ENCODE data around the gene TNFRSF21. TPM values are rescaled to one million over a fixed set of nuclear protein-coding genes. Genes with fewer than 3 reads are reported as not detected.

Gene TNFRSF21
- total RNA-seq, 2 experiments from 2014 or later: 0.16 to 0.23 TPM

GRCh38 chr6:47256361-47256760 lies 53.3 kb downstream of the TNFRSF21 start:
- Mint-ChIP-seq H3K36me3 (ENCODE audit: low read depth) (no peaks in the 10 kb centered on the region), H3K4me1 (ENCODE audit: low read depth) (no peaks in the 10 kb centered on the region), H3K4me3 (no peak overlapping the region), H3K27ac (no peak overlapping the region), H3K9me3 (ENCODE audit: insufficient read depth) (no peaks in the 10 kb centered on the region), H3K27me3 (ENCODE audit: low read depth) (no peaks in the 10 kb centered on the region)
- no peak for ATAC-seq
- ChIA-PET CTCF (no interaction called here), POLR2A (no interaction called here)
- DNase-seq: no peak

GRCh38 chr6:47254906-47255305 lies 54.8 kb downstream of the TNFRSF21 start:
- no peaks in the 10 kb centered on the region for H3K36me3 Mint-ChIP-seq (ENCODE audit: low read depth)
- ChIA-PET CTCF (no interaction called here), POLR2A (no interaction called here)
- no peaks in the 10 kb centered on the region for H3K4me1 Mint-ChIP-seq (ENCODE audit: low read depth)
- no peak for ATAC-seq
- H3K9me3 Mint-ChIP-seq (ENCODE audit: insufficient read depth): no peaks in the 10 kb centered on the region
- H3K27me3 Mint-ChIP-seq (ENCODE audit: low read depth): no peaks in the 10 kb centered on the region
- DNase-seq: no peak
- H3K4me3 Mint-ChIP-seq: no peak overlapping the region
- H3K27ac Mint-ChIP-seq: no peak overlapping the region

GRCh38 chr6:47254051-47254450 lies 55.7 kb downstream of the TNFRSF21 start:
- Mint-ChIP-seq H3K9me3 (ENCODE audit: insufficient read depth) (no peaks in the 10 kb centered on the region), H3K36me3 (ENCODE audit: low read depth) (no peaks in the 10 kb centered on the region), H3K27ac (no peak overlapping the region), H3K4me3 (no peak overlapping the region), H3K4me1 (ENCODE audit: low read depth) (no peaks in the 10 kb centered on the region), H3K27me3 (ENCODE audit: low read depth) (no peaks in the 10 kb centered on the region)
- ChIA-PET POLR2A (no interaction called here), CTCF (interaction anchor here (1.9 kb wide), 1 partner anchor 156 kb away, joined by 6 read pairs; no protein-coding TSS in a partner anchor)
- DNase-seq: no peak
- ATAC-seq: no peak

- Mint-ChIP-seq H3K27ac (no peak overlapping the region), H3K4me1 (ENCODE audit: low read depth) (no peaks in the 10 kb centered on the region), H3K4me3 (no peak overlapping the region), H3K27me3 (ENCODE audit: low read depth) (no peaks in the 10 kb centered on the region), H3K9me3 (ENCODE audit: insufficient read depth) (no peaks in the 10 kb centered on the region), H3K36me3 (ENCODE audit: low read depth) (no peaks in the 10 kb centered on the region)
- ATAC-seq (no peak), DNase-seq (no peak)
- CTCF ChIA-PET: interaction anchor here (1.9 kb wide), 1 partner anchor 155 kb away, joined by 6 read pairs; no protein-coding TSS in a partner anchor
- POLR2A ChIA-PET: no interaction called here
Observed at GRCh38 chr6:47253136-47253535, 56.6 kb downstream of the TNFRSF21 start.

GRCh38 chr6:47252633-47253032 lies 57.1 kb downstream of the TNFRSF21 start:
- no peak for DNase-seq
- Mint-ChIP-seq H3K9me3 (ENCODE audit: insufficient read depth) (no peaks in the 10 kb centered on the region), H3K27me3 (ENCODE audit: low read depth) (no peaks in the 10 kb centered on the region), H3K36me3 (ENCODE audit: low read depth) (no peaks in the 10 kb centered on the region), H3K27ac (no peak overlapping the region), H3K4me3 (no peak overlapping the region), H3K4me1 (ENCODE audit: low read depth) (no peaks in the 10 kb centered on the region)
- POLR2A ChIA-PET: no interaction called here
- CTCF ChIA-PET: interaction anchor here (1.9 kb wide), 1 partner anchor 155 kb away, joined by 6 read pairs; no protein-coding TSS in a partner anchor
- no peak for ATAC-seq

GRCh38 chr6:47251396-47251795 lies 58.3 kb downstream of the TNFRSF21 start:
- H3K27me3 Mint-ChIP-seq (ENCODE audit: low read depth): no peaks in the 10 kb centered on the region
- CTCF ChIA-PET: interaction anchor here (1.0 kb wide), 1 partner anchor 46 kb away, joined by 3 read pairs; no protein-coding TSS in a partner anchor
- no peaks in the 10 kb centered on the region for H3K9me3 Mint-ChIP-seq (ENCODE audit: insufficient read depth)
- POLR2A ChIA-PET: no interaction called here
- no peaks in the 10 kb centered on the region for H3K36me3 Mint-ChIP-seq (ENCODE audit: low read depth)
- H3K4me1 Mint-ChIP-seq (ENCODE audit: low read depth): peaks cover 6% of the 10 kb centered on the region
- DNase-seq (no peak), ATAC-seq (no peak)
- no peak overlapping the region for H3K27ac Mint-ChIP-seq
- no peak overlapping the region for H3K4me3 Mint-ChIP-seq

- H3K27ac Mint-ChIP-seq: no peak overlapping the region
- ChIA-PET CTCF (interaction anchor here (1.0 kb wide), 1 partner anchor 12 kb away, joined by 3 read pairs; no protein-coding TSS in a partner anchor), POLR2A (no interaction called here)
- DNase-seq (no peak), ATAC-seq (no peak)
- H3K4me3 Mint-ChIP-seq: no peak overlapping the region
- no peaks in the 10 kb centered on the region for H3K27me3 Mint-ChIP-seq (ENCODE audit: low read depth)
- H3K4me1 Mint-ChIP-seq (ENCODE audit: low read depth): peaks cover 12% of the 10 kb centered on the region
- H3K36me3 Mint-ChIP-seq (ENCODE audit: low read depth): no peaks in the 10 kb centered on the region
- no peaks in the 10 kb centered on the region for H3K9me3 Mint-ChIP-seq (ENCODE audit: insufficient read depth)
Observed at GRCh38 chr6:47250302-47250701, 59.4 kb downstream of the TNFRSF21 start.

GRCh38 chr6:47248446-47248845 lies 61.3 kb downstream of the TNFRSF21 start:
- no peaks in the 10 kb centered on the region for H3K27me3 Mint-ChIP-seq (ENCODE audit: low read depth)
- H3K4me1 Mint-ChIP-seq (ENCODE audit: low read depth): peaks cover 12% of the 10 kb centered on the region
- ATAC-seq (no peak), DNase-seq (no peak)
- H3K4me3 Mint-ChIP-seq: no peak overlapping the region
- CTCF ChIA-PET: interaction anchor here (0.7 kb wide), 1 partner anchor 261 kb away, joined by 3 read pairs; no protein-coding TSS in a partner anchor
- no peaks in the 10 kb centered on the region for H3K9me3 Mint-ChIP-seq (ENCODE audit: insufficient read depth)
- no peaks in the 10 kb centered on the region for H3K36me3 Mint-ChIP-seq (ENCODE audit: low read depth)
- no peak overlapping the region for H3K27ac Mint-ChIP-seq
- POLR2A ChIA-PET: no interaction called here

- peaks cover 17% of the 10 kb centered on the region for H3K4me1 Mint-ChIP-seq (ENCODE audit: low read depth)
- CTCF ChIA-PET: no interaction called here
- ATAC-seq (no peak), DNase-seq (no peak)
- no peak overlapping the region for H3K27ac Mint-ChIP-seq
- no peak overlapping the region for H3K4me3 Mint-ChIP-seq
- no peaks in the 10 kb centered on the region for H3K36me3 Mint-ChIP-seq (ENCODE audit: low read depth)
- no peaks in the 10 kb centered on the region for H3K27me3 Mint-ChIP-seq (ENCODE audit: low read depth)
- POLR2A ChIA-PET: no interaction called here
- no peaks in the 10 kb centered on the region for H3K9me3 Mint-ChIP-seq (ENCODE audit: insufficient read depth)
Observed at GRCh38 chr6:47247227-47247797, 62.4 kb downstream of the TNFRSF21 start.

GRCh38 chr6:47246551-47246950 lies 63.2 kb downstream of the TNFRSF21 start:
- CTCF ChIA-PET: interaction anchor here (0.8 kb wide), 1 partner anchor 149 kb away, joined by 3 read pairs; no protein-coding TSS in a partner anchor
- H3K36me3 Mint-ChIP-seq (ENCODE audit: low read depth): no peaks in the 10 kb centered on the region
- no peak overlapping the region for H3K4me3 Mint-ChIP-seq
- no peaks in the 10 kb centered on the region for H3K27me3 Mint-ChIP-seq (ENCODE audit: low read depth)
- POLR2A ChIA-PET: no interaction called here
- no peak overlapping the region for H3K27ac Mint-ChIP-seq
- ATAC-seq: no peak
- DNase-seq: no peak
- no peaks in the 10 kb centered on the region for H3K9me3 Mint-ChIP-seq (ENCODE audit: insufficient read depth)
- H3K4me1 Mint-ChIP-seq (ENCODE audit: low read depth): peaks cover 24% of the 10 kb centered on the region

GRCh38 chr6:47245745-47246371 lies 63.8 kb downstream of the TNFRSF21 start:
- DNase-seq (no peak), ATAC-seq (no peak)
- Mint-ChIP-seq H3K27ac (no peak overlapping the region), H3K4me3 (no peak overlapping the region), H3K36me3 (ENCODE audit: low read depth) (no peaks in the 10 kb centered on the region), H3K9me3 (ENCODE audit: insufficient read depth) (no peaks in the 10 kb centered on the region), H3K4me1 (ENCODE audit: low read depth) (peaks cover 24% of the 10 kb centered on the region), H3K27me3 (ENCODE audit: low read depth) (no peaks in the 10 kb centered on the region)
- POLR2A ChIA-PET: no interaction called here
- CTCF ChIA-PET: interaction anchor here (0.8 kb wide), 1 partner anchor 148 kb away, joined by 3 read pairs; no protein-coding TSS in a partner anchor

GRCh38 chr6:47242483-47243386 lies 67.0 kb downstream of the TNFRSF21 start:
- Mint-ChIP-seq H3K4me3 (peak overlapping the region; percentile 2), H3K9me3 (ENCODE audit: insufficient read depth) (no peaks in the 10 kb centered on the region), H3K36me3 (ENCODE audit: low read depth) (no peaks in the 10 kb centered on the region), H3K27ac (peak overlapping the region; percentile 54), H3K4me1 (ENCODE audit: low read depth) (peaks cover 32% of the 10 kb centered on the region), H3K27me3 (ENCODE audit: low read depth) (no peaks in the 10 kb centered on the region)
- DNase-seq (peak; percentile 88), ATAC-seq (peak; percentile 99)
- ChIA-PET POLR2A (interaction anchor here (0.6 kb wide), 1 partner anchor 34 kb away, joined by 3 read pairs; no protein-coding TSS in a partner anchor), CTCF (interaction anchor here (1.0 to 1.1 kb wide), 2 partner anchors 67 to 71 kb away, joined by 3 read pairs; partner anchors contain the start of gene TNFRSF21)

Data from activated CD8-positive, alpha-beta T cell treated with anti-CD3 and anti-CD28 coated beads, Interleukin-2, amount 10 ng/mL, durations not matched to agents 7 days and 5 days (primary cell).